ENCODE results near the gene C22orf15. TPM values are rescaled to one million over a fixed set of nuclear protein-coding genes. Genes with fewer than 3 reads are reported as not detected.
A peak's percentile ranks its signal among the peaks of the same experiment; 100 is the strongest.
"Not testable (repeated sequence)": the region's sequence is repeated elsewhere in the genome, so short reads cannot be mapped to it uniquely, and the experiment has no call there.

C22orf15 gene
- total RNA-seq, 1 donor from 2014 or later, result not detected

GRCh38 chr22:23716811-23717801, 45.7 kb upstream of the C22orf15 start:
- intact Hi-C loops (cut with DNase I), result loop anchor here (2.0 to 5.0 kb wide), 2 partner anchors 34 to 120 kb away; partner anchors contain the start of genes DERL3 and ZNF70
- no peaks in the 10 kb centered on the region for H3K9me3 ChIP-seq
- H3K4me1 ChIP-seq, result peaks cover 0 to 16% of the 10 kb centered on the region in 2 donors
- H3K27me3 ChIP-seq, result no peaks in the 10 kb centered on the region
- peak; percentile 38 to 89 for DNase-seq (ENCODE audit: low spot score in 2 of 2)
- H3K4me3 ChIP-seq, result peak overlapping the region; percentile 62 to 83
- no peak for TF ChIP-seq CTCF (IDR thresholded peaks at IDR 0.05)
- peak overlapping the region; percentile 42 to 63 for H3K27ac ChIP-seq
- H3K36me3 ChIP-seq, result peaks cover 16 to 19% of the 10 kb centered on the region in 2 donors

GRCh38 chr22:23718371-23719165, 44.2 kb upstream of the C22orf15 start:
- Histone ChIP-seq H3K4me1 (peaks cover 0 to 16% of the 10 kb centered on the region in 2 donors), H3K4me3 (no peak overlapping the region), H3K27me3 (no peaks in the 10 kb centered on the region), H3K9me3 (no peaks in the 10 kb centered on the region), H3K27ac (no peak overlapping the region), H3K36me3 (peaks cover 8% of the 10 kb centered on the region in 2 donors)
- intact Hi-C loops (cut with DNase I), result loop anchor here (5.0 kb wide), 1 partner anchor 119 kb away; the partner anchor contains the start of gene DERL3
- DNase-seq (ENCODE audit: low spot score in 2 of 2), result no peak
- no peak for TF ChIP-seq CTCF (IDR thresholded peaks at IDR 0.05)

GRCh38 chr22:23720855-23721254, 41.9 kb upstream of the C22orf15 start:
- Histone ChIP-seq H3K27me3 (no peaks in the 10 kb centered on the region), H3K27ac (no peak overlapping the region), H3K4me3 (no peak overlapping the region), H3K36me3 (no peaks in the 10 kb centered on the region), H3K9me3 (no peaks in the 10 kb centered on the region), H3K4me1 (peaks cover 0 to 11% of the 10 kb centered on the region in 2 donors)
- DNase-seq (ENCODE audit: low spot score in 2 of 2), result no peak
- no peak for TF ChIP-seq CTCF (IDR thresholded peaks at IDR 0.05)
- intact Hi-C loops (cut with DNase I), result no loop called here

- peaks cover 0 to 4% of the 10 kb centered on the region in 2 donors for H3K4me1 ChIP-seq
- no peak for DNase-seq (ENCODE audit: low spot score in 2 of 2)
- TF ChIP-seq CTCF (IDR thresholded peaks at IDR 0.05), result no peak
Observed at GRCh38 chr22:23722160-23722559, 40.6 kb upstream of the C22orf15 start.

GRCh38 chr22:23722724-23723123, 40.1 kb upstream of the C22orf15 start:
- no peak overlapping the region for H3K4me3 ChIP-seq
- H3K4me1 ChIP-seq, result no peaks in the 10 kb centered on the region
- intact Hi-C loops (cut with DNase I), result no loop called here
- no peaks in the 10 kb centered on the region for H3K27me3 ChIP-seq
- H3K9me3 ChIP-seq, result no peaks in the 10 kb centered on the region
- TF ChIP-seq CTCF (IDR thresholded peaks at IDR 0.05), result no peak
- H3K27ac ChIP-seq, result no peak overlapping the region
- H3K36me3 ChIP-seq, result no peaks in the 10 kb centered on the region
- DNase-seq (ENCODE audit: low spot score in 2 of 2), result no peak

More at GRCh38 chr22:23722160-23722559, 40.6 kb upstream of the C22orf15 start:
- no peak overlapping the region for H3K27ac ChIP-seq
- no peak overlapping the region for H3K4me3 ChIP-seq
- H3K9me3 ChIP-seq, result no peaks in the 10 kb centered on the region
- H3K36me3 ChIP-seq, result no peaks in the 10 kb centered on the region
- H3K27me3 ChIP-seq, result no peaks in the 10 kb centered on the region
- intact Hi-C loops (cut with DNase I), result no loop called here

- H3K36me3 ChIP-seq; H3K4me1 ChIP-seq; H3K27ac ChIP-seq; H3K9me3 ChIP-seq; intact Hi-C loops (cut with DNase I); H3K27me3 ChIP-seq; DNase-seq (ENCODE audit: low spot score in 2 of 2); H3K4me3 ChIP-seq: not testable (repeated sequence)
Observed at GRCh38 chr22:23728108-23728507, 34.7 kb upstream of the C22orf15 start.

All from ascending aorta (tissue), 2 donors.